SK-N-MC (cell line): ENCODE data around the gene KIAA1671.

ENCODE experiments used
- DNase-seq: peaks from one replicate; pipeline ENCODE4 v3.0.0-alpha.2; 2011; ENCODE audit warnings: low read depth, low spot score
- H3K27ac ChIP-seq: fragments of 200-600 bp; sonication (generic); 2 replicates; pipeline ENCODE4 v1.5.1; 2016; ENCODE audit warnings: mixed run types
- H3K36me3 ChIP-seq: fragments of 200-600 bp; sonication (generic); 2 replicates; pipeline ENCODE4 v1.6.1; 2017; ENCODE audit warnings: antibody characterized with exemption, low read length, mixed read lengths; ENCODE audit not compliant: insufficient read depth
- H3K4me3 ChIP-seq: fragments of 200-600 bp; sonication (generic); 2 replicates; pipeline ENCODE4 v1.5.1; 2016
- H3K9ac ChIP-seq: fragments of 200-600 bp; sonication (generic); 2 replicates; pipeline ENCODE4 v1.8.0; 2017; ENCODE audit warnings: mixed run types, mixed read lengths; ENCODE audit not compliant: insufficient read length
- H3K9me3 ChIP-seq: fragments of 200-600 bp; sonication (generic); 2 replicates; pipeline ENCODE4 v1.6.1; 2017; ENCODE audit warnings: low read depth, mild to moderate bottlenecking, antibody characterized with exemption, low read length, moderate library complexity, mixed read lengths
- EZH2 ChIP-seq: fragments of 200-600 bp; sonication (generic); IDR thresholded peaks from one replicate; pipeline ENCODE4 v1.6.1; 2017; ENCODE audit warnings: antibody characterized with exemption
- FOXP2 ChIP-seq: optimal IDR thresholded peaks from 2 replicates; pipeline ENCODE3; 2011; ENCODE audit warnings: mild to moderate bottlenecking, moderate library complexity; ENCODE audit not compliant: insufficient read depth; ENCODE audit errors: extremely low read length, control extremely low read depth
- POLR2AphosphoS5 ChIP-seq: IDR thresholded peaks from 2 replicates; pipeline ENCODE4 v1.6.1; 2012; ENCODE audit warnings: mild to moderate bottlenecking, low read depth, low read length, borderline replicate concordance

The KIAA1671 gene

DNA sequence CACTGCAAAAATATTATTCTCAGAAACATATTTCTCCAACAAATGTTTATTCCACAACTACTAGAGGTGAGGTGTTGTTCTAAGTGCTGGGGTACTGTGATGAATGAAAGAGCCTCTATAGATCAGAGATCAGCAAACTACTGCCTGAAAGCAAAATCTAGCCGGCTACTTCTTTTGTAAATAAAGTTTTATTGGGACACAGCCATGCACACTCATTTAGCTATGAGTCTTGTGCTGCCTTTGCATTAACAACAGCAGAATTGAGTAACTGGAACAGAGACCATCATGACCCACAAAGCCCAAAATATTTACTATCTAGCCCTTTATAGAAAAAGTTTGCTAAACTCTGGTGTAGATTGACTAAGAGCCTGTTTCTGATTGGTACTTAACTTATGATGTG lies 210.0 kb downstream of the KIAA1671 start:
- Histone ChIP-seq H3K9me3 (no peaks in the 10 kb centered on the region), H3K27ac (no peak overlapping the region), H3K9ac (no peak overlapping the region), H3K4me3 (no peak overlapping the region), H3K36me3 (no peaks in the 10 kb centered on the region)
- TF ChIP-seq FOXP2 (no peak), EZH2 (no peak), POLR2AphosphoS5 (no peak)
- DNase-seq, result no peak

DNA sequence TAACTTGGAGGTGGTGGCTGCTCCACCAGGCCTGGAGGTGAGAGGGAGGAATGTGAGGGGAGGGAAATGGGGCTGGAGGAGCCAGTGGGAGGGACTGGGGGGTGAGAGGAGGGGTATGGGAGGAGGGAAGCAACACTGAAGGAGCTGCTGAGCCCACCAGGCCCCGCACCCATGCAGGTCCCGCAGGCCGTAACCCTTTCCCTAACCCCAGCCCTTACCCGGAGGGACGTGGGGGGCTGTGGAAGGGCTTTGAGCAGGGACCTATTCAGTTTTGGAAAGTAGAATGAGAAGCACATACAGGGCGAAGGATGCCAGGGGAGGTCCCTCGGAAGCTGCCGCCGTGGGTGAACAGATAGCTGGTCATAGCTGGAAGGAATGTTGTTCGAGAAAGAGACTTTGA lies 213.3 kb downstream of the KIAA1671 start:
- H3K9ac ChIP-seq, result no peak overlapping the region
- no peaks in the 10 kb centered on the region for H3K36me3 ChIP-seq
- no peak overlapping the region for H3K4me3 ChIP-seq
- no peak overlapping the region for H3K27ac ChIP-seq
- DNase-seq, result no peak
- no peak for TF ChIP-seq FOXP2
- no peak for TF ChIP-seq EZH2
- TF ChIP-seq POLR2AphosphoS5, result no peak
- no peaks in the 10 kb centered on the region for H3K9me3 ChIP-seq

DNA sequence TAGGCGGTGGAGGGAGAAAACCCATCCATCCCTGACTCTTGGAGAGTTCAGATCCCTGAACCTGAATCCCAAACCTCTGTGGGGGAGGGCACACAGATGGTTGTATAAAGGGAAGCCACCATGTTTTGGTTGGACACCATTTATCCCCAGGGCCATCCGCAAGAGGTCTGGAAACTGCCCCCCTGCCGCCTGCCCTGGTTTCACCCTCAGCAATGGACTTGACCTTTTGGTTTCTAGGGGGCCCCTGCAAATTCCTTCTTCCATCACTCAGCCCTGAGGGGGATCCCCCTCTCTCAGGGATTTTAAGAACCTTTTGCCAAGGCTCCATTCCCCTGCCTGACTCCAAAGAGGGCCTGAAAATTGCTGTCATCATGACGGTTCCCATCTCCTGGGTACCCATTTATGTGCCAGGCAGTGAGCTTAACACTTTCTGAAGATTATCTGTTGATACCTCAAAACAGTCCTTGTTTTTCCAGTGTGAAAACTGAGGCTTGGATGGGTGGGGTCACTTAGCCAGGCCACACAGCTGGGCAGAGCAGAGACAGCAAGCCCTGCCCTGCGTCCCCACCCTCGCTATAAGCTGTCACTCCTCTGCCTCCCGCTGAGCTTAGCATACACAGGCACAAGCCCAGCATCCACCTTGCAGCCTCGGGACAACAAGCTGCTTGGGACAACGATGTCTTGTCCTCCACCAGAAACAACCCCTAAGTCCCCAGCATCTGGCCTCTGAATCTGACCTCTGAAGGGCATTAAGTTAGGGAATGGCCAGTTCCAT lies 213.9 kb downstream of the KIAA1671 start:
- no peaks in the 10 kb centered on the region for H3K9me3 ChIP-seq
- no peak overlapping the region for H3K27ac ChIP-seq
- H3K36me3 ChIP-seq, result no peaks in the 10 kb centered on the region
- H3K4me3 ChIP-seq, result no peak overlapping the region
- H3K9ac ChIP-seq, result no peak overlapping the region
- no peak for DNase-seq
- no peak for TF ChIP-seq FOXP2
- no peak for TF ChIP-seq POLR2AphosphoS5

DNA sequence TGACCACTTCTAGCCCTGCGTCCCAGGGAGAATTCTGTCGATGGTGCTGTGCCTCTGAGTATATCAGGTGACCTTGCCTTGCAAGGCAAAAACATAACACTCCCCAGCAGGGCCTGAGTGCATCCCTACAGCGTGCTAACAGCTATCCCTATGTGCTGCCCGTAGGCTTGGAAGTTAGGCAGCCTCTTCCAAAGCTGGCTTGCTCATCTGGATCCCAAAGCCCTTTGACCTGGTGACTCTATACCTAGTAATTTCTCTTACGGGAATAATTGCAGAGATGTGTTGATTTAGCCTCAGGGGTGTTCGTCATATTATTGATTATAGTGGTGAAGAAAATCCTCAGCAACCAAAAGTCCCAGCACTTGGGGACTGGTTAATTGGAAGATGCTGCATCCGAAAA lies 214.6 kb downstream of the KIAA1671 start:
- Histone ChIP-seq H3K36me3 (no peaks in the 10 kb centered on the region), H3K9ac (no peak overlapping the region), H3K9me3 (no peaks in the 10 kb centered on the region), H3K4me3 (no peak overlapping the region), H3K27ac (no peak overlapping the region)
- TF ChIP-seq POLR2AphosphoS5 (no peak), FOXP2 (no peak), EZH2 (no peak)
- no peak for DNase-seq

DNA sequence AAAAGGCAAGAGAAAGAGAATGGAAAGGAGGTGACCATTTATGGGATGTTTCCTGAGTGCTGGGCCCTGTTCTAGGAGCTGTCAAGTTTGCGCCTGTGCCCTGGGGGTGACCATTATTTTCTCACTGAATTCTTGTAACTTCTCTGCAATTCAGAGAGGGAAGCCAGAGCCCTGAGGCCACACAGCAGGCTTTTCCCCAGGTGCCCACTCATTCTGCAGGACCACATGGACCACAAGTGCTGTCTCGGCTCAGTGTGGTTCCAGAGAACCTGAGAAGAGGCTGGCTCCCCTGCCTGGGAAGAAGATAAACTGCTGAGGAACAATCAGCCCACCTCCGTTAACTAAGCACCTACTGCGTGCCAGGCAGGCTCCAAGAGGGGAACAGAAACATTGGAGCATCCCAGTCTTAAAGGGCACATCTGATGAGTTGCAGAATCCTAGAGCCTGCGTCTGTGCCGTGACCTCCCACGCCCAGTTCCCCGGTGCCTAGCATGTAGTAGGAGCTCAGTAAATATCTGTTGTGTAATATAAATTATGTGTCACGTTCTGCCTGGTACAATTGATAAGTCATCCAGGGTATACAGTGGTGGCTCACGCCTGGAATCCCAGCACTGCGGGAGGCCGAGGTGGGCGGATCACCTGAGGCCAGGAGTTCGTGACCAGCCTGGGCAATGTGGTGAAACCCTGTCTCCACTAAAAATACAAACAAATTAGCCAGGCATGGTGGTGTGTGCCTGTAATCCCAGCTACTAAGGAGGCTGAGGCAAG lies 215.5 kb downstream of the KIAA1671 start:
- no peaks in the 10 kb centered on the region for H3K9me3 ChIP-seq
- no peak overlapping the region for H3K27ac ChIP-seq
- H3K9ac ChIP-seq, result no peak overlapping the region
- H3K36me3 ChIP-seq, result no peaks in the 10 kb centered on the region
- TF ChIP-seq POLR2AphosphoS5, result no peak
- TF ChIP-seq FOXP2, result no peak
- TF ChIP-seq EZH2, result no peak
- DNase-seq, result no peak
- no peak overlapping the region for H3K4me3 ChIP-seq

DNA sequence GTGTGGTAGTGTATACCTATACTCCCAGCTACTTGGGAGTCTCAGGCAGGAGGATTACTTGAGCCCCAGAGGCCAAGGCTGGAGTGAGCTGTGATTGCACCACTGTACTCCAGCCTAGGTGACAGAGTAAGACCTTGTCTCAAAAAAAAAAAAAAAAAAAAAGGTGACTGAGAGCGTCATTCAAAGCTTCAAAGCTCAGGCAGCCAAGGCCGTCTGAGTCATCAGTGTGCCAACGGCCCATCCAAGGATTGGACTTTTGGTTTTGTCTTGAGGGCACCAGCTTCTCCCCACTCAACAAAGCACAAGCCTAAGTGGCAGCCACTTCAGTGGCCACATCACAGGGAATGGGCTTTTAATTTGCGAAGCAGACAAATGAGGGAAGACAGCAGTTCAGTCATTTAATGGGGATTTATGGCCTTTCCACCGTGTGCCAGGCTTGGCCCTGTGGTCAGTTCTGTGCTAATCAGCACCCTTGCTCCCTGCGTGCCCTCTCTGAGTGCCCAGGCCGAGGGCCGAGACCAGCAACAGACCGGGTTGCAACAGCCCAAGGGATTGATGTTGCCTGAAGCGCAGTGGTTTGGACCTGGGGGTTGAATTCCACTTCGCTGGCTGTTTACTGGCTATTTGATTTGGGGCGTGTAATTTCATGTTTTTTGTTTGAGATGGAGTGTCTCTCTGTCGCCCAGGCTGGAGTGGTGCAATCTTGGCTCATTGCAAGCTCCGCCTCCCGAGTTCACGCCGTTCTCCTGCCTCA lies 216.9 kb downstream of the KIAA1671 start:
- TF ChIP-seq EZH2, result no peak
- no peak for TF ChIP-seq FOXP2
- no peak for TF ChIP-seq POLR2AphosphoS5
- Histone ChIP-seq H3K4me3 (no peak overlapping the region), H3K9me3 (no peaks in the 10 kb centered on the region), H3K27ac (no peak overlapping the region), H3K9ac (no peak overlapping the region), H3K36me3 (no peaks in the 10 kb centered on the region)
- DNase-seq, result no peak

DNA sequence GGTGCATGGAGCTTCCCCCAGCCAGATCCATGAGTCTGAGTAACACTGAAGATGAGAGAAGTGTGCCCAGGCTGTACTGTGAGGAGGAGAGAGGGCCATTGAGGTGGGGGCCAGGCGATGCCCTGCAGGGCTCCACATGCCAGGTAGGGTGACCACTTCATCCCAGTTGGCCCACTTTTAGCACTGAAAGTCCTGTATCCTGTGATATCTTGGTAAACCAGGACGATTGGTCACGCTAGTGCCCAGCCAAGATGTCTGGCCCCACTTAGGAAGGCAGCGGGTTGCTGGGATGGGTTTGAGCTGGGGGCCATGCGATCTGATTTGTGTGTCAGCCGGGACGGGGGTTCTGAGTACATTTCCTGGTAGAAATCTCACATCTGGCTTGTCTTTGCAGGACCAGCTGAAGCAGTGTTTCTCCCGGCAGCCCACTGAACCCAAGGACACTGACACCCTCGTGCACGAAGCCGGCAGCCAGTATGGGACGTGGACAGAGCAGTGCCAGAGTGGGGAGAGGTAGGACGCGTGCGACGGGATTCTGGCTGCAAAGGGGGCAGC lies 218.0 kb downstream of the KIAA1671 start:
- no peak for TF ChIP-seq EZH2
- TF ChIP-seq FOXP2, result no peak
- Histone ChIP-seq H3K36me3 (no peaks in the 10 kb centered on the region), H3K9ac (no peak overlapping the region), H3K4me3 (no peak overlapping the region), H3K9me3 (no peaks in the 10 kb centered on the region), H3K27ac (no peak overlapping the region)
- DNase-seq, result no peak

DNA sequence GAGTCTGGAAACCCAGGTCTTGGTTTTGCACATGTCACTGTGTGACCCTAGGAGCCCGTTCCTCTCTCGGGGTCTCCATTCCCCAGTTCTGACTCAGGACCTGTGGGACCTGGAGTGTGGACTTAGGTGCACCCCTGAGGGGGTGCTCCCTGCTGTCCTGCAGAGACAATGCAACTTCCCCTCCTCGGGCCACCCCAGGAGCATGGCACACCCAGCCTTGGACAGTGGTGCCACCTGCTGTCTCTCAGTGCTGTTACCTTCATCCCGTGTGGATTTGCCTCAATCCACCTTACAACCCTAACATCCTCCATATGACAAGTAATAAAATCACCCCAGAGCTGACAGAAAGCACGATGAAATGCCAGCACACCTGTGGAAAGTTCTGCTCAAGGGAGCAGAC lies 219.6 kb downstream of the KIAA1671 start:
- DNase-seq, result no peak
- TF ChIP-seq POLR2AphosphoS5 (no peak), FOXP2 (no peak), EZH2 (no peak)
- Histone ChIP-seq H3K9me3 (no peaks in the 10 kb centered on the region), H3K4me3 (no peak overlapping the region), H3K27ac (no peak overlapping the region), H3K36me3 (no peaks in the 10 kb centered on the region), H3K9ac (no peak overlapping the region)
